GM13976 (cell line): ENCODE data around the gene HMGB4.

ENCODE experiments used
- DNase-seq: peaks from one replicate; pipeline ENCODE4 v3.0.0; 2012; ENCODE audit warnings: low spot score
- CTCF ChIP-seq: IDR thresholded peaks from 2 replicates; pipeline ENCODE4 v1.5.1; 2012; ENCODE audit warnings: borderline replicate concordance, mild to moderate bottlenecking; ENCODE audit not compliant: insufficient read depth; ENCODE audit errors: extremely low read depth, missing control alignments, control extremely low read depth
- in situ Hi-C: fragments of 300-500 bp; cut with MboI; formaldehyde crosslinking; loops from one replicate; pipeline ENCODE4 v1.12.0; 2022; ENCODE audit warnings: low sequenced_read_pairs, mixed read lengths, inconsistent platforms; ENCODE audit not compliant: unreplicated experiment

The HMGB4 gene

GRCh38 chr1:33878392-33878791 lies 14.5 kb downstream of the HMGB4 start:
- no peak for TF ChIP-seq CTCF
- no peak for DNase-seq
- in situ Hi-C loops, result no loop called here

GRCh38 chr1:33880305-33880704 lies 16.4 kb downstream of the HMGB4 start:
- TF ChIP-seq CTCF, result no peak
- in situ Hi-C loops, result loop anchor here (10.0 kb wide), 1 partner anchor 64 kb away; no protein-coding TSS in a partner anchor
- DNase-seq, result no peak

GRCh38 chr1:33886496-33886895 lies 22.6 kb downstream of the HMGB4 start:
- TF ChIP-seq CTCF, result no peak
- in situ Hi-C loops, result loop anchor here (10.0 kb wide), 1 partner anchor 58 kb away; no protein-coding TSS in a partner anchor
- no peak for DNase-seq

GRCh38 chr1:33893147-33893830 lies 29.4 kb downstream of the HMGB4 start:
- in situ Hi-C loops, result no loop called here
- no peak for DNase-seq
- TF ChIP-seq CTCF, result no peak

- in situ Hi-C loops, result no loop called here
These were observed 31.5 kb downstream of the HMGB4 start for GRCh38 chr1:33895396-33895795.

GRCh38 chr1:33895976-33896375 lies 32.1 kb downstream of the HMGB4 start:
- in situ Hi-C loops, result no loop called here
- no peak for TF ChIP-seq CTCF
- no peak for DNase-seq

More at GRCh38 chr1:33895396-33895795, 31.5 kb downstream of the HMGB4 start:
- DNase-seq, result no peak
- TF ChIP-seq CTCF, result no peak
